GM21515 (cell line): ENCODE measurements around the gene TBATA.

Source experiments
- ATAC-seq: cut with Tn5 transposase; IDR thresholded peaks from one replicate; pipeline ENCODE4 v1.9.1; 2021; ENCODE audit not compliant: unreplicated experiment

The TBATA gene

DNA sequence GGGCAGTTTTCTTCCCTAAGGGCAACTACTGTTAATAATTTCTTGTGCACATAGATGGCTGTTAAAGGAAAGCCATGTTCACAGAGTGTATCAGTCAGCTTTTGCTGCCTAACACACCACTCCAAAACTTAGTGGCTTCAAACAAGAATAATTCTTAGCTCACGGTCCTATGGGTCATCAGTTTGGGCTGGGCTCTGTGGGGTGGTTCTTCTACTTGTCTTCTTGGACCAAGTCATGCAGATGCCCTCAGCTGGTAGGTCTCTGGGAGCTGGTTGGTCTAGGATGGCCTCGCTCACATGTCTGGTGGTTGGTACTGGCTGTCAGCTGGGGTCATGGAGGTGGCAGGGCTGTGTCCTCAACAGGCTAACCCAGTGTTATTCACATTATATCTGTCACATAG lies 39.6 kb downstream of the TBATA start:
- ATAC-seq = no peak

DNA sequence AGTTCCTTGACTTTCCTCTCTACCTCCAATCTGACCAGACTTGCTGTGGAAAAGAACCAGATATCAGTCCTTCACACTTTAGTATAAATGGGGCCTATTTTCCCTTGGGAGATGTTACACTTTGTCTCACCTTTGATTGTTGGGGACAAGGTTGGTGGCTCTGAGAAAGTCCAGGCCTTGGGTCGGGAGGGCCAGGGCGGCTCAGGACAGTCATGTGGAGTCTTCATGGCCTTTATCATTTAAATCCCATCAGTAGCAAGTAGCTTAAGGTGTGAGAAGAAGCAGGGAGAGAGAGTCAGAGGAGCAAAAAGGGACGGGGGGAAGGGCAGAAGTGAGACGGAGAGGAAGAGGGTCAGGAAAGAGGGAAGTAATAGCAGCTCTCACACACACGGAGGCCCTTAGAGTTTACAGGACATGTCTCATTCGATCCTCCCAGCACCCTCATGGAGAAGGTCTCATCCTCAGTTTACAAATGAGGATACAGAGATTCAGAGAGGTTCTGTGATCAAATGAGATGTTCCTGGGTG lies 40.5 kb downstream of the TBATA start:
- ATAC-seq = no peak

DNA sequence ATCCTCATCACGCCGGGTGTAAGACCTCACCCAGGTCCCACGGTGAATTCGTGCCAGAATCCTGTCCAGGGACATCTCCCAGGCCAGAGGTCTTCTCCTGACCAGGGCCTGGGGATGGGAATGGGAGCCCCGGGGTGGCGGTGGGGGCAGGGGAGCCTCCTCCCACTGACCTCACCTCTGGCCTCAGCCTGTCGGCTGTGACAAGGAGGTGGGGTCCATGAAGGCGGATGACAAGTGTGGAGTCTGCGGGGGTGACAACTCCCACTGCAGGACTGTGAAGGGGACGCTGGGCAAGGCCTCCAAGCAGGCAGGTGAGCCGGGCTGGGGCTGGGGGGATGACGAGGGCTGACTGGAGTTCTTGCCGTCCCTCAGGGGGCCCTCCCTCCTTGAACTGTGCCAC lies 41.3 kb downstream of the TBATA start:
- ATAC-seq = no peak

DNA sequence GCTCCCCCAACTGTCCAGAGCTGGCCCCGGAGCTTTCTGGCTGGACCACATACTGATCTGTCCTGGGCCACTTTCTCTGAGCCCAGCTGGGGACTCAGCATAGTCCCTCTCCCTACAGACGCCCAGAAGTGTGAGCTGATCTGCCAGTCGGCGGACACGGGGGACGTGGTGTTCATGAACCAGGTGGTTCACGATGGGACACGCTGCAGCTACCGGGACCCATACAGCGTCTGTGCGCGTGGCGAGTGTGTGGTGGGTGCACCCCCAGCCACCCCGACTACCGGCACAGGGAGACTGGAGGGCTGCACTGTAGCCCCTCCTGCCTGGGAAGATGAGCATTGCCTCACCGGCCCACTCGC lies 41.8 kb downstream of the TBATA start:
- ATAC-seq = no peak

DNA sequence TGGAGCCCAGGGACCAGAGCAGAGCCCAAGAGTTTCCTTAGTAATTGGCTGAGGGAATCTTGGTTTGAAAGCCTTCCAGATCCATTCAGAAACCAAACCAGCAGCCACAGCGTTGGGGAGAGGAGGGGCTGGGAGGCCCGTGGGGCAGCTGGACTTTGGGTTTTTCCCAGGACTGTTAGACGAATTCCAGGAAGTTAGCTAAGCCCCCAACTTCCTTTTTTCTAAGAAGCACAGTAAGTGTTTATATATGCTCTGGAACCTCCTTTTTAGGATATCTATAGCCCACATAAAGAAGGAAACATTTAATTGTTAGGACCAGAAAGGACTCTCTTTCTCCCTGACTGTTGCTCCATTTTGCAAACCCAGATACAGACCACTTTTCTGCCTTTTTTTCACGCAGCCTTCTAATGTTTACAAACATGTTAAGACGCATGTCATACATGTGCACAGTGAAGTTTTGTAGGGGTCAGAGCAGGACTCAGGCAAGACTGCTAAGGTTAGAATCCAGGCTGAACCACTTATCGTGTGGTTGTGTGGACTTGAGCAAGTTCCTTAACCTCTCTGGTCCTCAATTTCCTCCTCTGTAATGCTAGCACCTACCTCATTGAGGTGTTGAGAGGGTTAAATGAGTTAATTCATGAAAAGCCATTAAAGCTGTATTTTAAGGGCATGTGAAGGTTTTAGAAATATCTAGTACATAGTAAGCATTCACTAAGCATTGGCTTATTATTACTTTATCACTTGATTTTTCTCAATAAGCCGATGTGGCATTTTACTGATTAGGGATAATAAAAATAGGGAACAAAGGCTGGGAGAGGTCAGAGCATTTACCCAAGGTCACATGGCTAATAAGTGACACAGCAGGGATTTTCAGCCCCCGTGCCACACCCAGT lies 42.4 kb downstream of the TBATA start:
- no peak for ATAC-seq

DNA sequence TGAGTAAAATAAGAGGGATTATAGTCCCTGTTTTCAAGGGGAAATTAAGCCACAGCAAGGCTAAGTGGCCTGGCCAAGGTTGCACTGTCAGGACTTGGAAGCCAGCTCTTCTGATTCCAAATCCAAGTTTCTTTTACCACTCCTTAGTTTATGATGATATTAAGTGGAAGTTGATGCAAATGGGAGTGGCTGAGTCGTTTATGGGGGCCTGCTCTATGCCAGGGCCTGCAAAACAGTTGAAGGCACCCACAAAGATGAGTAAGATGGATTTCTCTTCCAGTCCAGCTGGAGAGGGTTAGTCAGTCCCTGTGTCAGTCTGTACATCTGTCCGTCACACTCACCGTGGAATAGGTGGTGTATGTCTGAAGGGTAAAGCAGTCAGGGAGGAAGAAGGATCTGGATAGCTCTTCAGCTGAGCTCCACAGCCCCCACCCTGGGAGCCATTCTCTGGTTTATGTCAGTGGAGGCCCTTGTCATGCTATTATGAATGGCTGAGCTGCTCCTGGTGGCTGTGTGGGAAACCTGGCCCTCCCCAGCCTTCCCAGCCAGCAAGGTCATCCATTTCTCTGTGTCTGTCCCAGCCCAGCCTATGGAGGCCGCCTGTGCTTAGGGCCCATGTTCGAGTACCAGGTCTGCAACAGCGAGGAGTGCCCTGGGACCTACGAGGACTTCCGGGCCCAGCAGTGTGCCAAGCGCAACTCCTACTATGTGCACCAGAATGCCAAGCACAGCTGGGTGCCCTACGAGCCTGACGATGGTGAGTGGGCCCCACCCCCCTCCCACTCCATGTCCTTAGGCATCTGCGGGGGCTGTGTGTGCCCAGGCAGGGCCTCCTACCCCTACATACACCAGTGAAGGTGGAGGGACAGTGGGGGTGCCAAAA lies 44.5 kb downstream of the TBATA start:
- ATAC-seq = no peak

DNA sequence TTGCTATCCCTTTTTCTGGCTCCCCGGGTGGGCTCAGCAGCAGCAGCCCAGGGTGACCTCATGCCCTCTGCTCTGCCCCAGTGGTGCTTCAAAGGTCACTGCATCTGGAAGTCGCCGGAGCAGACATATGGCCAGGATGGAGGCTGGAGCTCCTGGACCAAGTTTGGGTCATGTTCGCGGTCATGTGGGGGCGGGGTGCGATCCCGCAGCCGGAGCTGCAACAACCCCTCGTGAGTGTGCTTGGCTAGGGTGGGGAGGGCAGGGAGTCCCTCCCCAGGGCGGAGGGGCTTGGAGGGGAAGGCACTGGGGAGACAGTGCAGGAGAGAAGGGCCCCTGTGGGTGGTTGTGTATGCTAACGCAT lies 46.4 kb downstream of the TBATA start:
- no peak for ATAC-seq

DNA sequence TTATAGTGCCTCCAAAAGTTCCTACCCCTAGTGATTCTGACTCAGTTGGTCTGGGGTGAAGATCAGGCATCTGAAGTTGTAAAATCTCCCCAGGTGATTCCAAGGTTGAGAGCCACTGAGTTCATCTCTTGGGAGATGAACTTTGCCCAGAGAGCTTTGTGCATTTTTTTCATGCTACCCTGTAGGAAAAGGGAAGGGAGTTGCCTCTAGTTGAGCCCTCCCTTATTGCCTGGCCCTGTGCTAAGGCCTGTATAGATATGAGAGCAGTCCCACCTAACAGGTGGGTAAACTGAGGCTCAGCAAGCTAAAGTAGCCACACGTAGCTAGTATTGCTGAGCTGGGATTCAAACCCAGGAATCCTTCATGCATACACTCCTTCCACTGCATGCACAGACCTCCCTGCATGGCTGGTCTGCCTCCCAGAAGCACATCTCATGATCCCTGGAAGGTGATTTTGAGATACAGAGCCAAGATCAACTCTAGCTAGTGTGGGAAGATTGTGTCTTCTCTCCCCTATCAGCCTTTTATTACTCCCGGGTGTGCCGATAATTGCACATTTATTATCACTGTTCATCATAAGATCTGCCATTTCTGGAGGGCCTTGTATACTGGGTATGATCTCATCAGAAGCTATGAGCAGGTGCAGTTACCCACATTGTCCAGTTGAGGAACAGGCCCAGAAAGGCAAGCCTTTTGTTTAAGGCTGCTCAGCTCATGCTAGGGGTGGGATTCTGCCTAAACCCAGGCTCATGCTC lies 47.0 kb downstream of the TBATA start:
- no peak for ATAC-seq

DNA sequence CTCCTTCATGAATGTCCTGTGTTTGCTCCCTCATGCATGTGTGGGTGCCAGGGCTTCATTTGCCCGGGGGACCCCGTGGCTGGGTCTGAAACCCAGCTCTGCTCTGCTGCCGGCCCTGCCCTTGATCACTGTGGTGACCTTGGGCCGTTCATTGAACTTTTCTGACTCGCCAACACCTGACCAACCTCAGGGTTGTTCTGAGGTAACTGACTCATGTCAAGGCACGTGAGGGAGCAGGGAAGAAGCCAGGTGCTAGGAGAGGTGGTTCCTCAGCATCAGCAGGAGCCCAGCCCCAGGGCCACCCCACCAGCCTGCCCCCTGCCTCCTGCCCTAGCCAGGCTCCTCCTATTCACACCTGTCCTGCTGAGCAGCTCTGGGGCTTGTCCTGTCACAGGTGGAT lies 47.9 kb downstream of the TBATA start:
- ATAC-seq = no peak

DNA sequence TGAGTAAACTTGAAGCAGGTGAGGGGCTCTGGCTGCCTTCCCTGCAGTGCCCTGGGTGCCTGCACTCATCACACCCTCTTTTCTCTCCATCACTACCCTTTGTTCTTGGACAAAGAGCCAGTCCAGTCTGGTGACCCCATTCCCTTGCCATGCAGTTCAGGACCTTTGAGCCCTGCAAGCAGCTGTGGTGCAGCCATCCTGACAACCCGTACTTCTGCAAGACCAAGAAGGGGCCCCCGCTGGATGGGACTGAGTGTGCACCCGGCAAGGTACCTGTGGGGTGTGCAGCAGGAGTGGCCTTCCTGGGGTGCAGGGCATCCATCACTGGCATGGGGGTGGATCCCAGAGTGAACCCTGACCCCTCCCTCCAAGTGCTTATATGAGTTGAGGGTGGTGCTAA lies 48.7 kb downstream of the TBATA start:
- no peak for ATAC-seq

DNA sequence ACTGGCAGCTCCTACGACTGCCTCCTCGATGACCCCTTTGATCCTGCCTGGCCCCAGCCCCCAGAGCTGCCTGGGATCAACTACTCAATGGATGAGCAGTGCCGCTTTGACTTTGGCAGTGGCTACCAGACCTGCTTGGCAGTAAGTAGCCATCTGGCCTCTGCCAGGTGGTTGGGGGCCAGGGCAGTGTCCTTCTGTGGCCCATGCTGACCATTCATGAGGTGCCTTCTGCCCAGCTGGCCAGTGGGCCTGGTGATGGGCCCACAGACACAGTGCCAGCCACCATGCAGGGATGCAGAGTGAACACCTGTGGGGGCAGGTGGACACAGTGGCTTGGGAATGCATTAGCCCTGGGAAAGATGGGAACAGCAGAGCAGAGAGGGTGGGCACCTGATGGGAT lies 50.0 kb downstream of the TBATA start:
- no peak for ATAC-seq

DNA sequence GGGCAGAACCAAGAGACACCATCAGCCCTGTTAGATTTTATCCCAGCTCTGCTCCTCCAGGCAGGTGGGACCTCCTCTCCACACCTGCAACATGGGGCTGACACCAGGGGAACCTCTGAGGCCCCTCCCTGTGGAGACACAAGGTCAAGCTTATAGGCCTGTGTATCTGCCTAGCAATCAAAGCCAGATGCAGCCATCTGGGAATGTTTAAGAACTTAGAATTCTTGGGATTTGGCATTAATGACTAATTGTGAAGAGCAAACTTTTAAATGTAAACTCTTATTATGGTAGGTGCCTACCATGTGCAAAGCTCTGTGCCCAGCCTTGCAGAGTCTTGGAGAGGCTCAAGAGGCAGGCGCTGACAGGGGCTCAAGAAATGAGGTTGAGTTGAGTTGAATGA lies 52.1 kb downstream of the TBATA start:
- no peak for ATAC-seq

DNA sequence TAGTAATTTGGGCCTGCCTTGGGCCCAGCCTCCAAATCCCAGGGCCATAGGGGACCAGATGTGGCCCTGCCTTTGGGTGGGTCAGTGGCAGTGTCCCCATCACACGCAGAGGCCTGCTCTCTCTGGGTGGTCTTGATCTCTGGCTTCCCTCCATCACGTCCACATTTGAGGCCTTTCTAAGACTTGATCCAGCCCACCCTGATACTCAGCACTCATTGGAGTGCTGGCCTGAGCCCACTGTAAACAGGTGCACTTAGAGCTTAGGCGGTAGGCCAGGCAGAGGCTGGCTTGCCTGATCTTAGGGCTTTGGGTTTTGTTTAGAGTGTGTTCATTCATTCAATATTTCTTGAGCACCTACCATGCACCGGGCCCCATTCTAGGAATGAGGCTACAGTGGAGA lies 52.6 kb downstream of the TBATA start:
- no peak for ATAC-seq

DNA sequence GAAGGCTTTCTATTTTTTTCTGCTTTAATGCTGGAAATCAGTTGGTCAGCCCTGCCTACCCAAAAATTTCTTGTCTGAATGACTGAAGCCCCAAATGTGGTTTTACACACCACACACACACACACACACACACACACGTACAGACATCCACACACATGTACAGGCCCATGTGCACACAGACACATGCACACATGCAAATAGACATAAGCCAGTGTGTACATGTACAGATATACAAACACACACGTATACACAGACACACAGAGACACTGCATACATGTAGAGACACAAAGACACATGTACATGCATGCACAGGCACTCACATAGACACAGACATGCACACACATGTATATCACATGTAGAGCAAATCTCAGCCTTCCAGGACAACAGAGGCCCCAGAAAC lies 54.2 kb downstream of the TBATA start:
- ATAC-seq = no peak

DNA sequence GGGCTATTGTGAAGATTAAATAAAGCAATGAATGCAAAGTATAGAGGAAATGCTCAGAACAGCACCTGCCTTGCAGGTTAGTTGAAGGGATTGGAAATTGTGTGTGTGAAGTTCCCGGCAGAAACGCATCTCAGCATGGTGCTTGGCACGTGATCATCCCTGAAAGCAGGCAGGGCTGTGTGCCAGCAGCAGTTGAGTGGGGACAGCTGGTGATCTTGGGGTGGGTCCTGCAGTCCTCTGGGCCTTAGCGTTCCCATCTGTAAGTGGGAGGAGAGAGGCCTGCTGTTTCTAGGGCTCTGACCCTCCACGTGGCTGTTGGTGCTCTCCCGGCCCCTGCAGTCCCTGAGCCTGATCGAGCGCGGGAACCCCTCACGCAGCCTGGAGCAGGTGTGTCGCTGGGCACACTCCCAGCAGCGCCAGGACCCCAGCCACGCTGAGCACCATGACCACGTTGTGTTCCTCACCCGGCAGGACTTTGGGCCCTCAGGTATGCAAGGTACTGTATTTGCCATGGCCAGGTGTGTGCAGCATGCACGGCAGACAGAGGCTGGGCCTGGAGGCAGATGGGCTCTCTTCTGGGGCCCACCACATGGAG lies 55.3 kb downstream of the TBATA start:
- ATAC-seq = no peak

DNA sequence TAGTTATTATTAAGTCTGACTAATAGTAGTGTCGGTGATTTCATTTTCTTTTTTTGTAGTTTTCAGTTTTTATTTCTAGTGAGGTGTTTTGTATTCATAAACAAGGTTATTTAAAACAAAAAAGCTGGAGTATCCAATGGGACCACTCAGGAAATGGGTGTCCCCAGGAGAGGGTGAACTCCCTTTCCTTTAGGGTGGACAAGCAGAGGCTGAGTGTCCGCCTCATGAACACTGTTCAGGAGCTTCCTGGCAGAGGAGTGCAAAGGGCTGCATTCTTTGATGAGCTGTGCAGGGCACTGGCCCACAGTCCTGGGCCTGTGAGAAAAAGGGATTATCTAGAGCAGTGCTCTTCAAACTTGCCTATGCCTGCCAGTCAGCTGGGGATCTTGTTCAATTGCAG lies 56.8 kb downstream of the TBATA start:
- no peak for ATAC-seq

DNA sequence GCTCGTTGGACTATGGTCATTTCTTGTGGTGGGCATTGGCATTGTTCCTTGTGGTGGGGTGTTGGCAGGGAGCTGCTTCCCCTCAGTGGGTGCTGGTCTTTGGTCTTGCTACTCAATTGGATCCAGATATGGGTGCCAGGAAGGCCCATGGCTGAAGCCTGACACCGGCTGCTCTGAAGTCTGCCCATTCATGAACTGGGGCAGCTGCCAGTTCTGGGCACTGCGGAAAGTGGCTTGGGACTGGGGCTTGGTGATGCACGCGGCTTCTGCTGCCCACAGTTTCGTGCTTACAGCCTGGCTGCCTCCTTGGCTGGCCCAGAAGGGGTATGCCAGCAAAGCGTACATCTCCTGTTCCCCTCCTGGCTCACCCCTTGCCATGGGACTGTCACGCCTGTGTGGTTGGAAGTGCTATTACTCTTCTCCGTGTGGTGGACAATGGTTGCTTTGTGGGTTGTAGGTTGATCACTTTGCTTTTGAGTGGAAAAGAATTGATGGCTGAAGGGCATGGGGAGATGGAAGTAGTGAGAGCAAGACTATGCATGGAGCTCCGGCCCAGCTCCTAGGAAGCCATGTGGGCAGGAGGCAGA lies 58.2 kb downstream of the TBATA start:
- no peak for ATAC-seq

DNA sequence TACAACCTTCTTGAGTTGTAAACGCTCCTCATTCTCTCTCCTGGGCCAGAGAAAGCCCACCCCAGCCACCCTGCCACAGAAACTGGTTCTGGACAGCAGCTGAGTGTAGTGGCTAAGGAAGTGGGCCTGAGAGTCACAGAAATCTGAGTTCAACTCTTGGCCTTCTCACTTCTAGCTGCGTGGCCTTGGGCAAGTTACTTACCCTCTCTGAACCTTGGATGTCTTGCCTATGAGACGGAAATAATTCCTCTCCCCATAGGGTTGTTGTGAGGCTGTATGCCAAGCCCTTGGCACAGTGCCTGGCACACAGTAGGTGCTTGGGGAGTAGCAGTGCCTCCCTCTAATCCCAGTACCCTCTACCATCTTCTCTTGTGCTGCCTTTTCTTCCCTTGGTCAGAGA lies 61.4 kb downstream of the TBATA start:
- no peak for ATAC-seq

DNA sequence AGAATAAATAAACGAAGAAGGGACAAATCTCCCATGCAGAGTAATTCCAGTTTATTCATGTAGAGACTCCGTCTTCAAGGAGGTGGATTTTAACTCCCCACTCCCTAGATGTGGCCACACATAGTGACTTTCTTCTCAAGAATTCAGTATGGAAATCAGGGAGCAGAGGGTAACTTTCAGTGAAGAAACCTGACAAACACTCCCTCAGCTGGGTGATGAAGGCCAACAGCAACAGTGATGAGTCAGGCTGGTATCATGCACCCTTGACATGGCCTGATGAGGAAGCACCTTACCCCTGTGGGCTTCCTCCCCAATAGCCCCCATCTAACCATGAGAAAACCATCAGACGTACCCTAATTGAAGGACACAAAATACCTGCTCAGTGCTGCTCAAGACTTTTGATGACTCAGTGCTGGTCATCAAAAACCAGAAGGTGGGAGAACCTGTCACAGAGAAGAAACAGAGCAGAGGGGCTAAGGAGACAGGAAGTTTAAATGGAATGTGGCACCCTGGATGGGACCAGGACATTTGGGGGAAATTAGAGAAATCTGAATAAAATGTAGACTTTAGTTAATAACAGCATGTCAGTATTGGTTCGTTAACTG lies 62.3 kb downstream of the TBATA start:
- ATAC-seq = no peak
